IPS-18c (cell line): ENCODE results near the gene CEP112.

ENCODE experiments used
- H3K4me3 ChIP-seq: 2 replicates; pipeline ENCODE4 v1.7.0; 2013; ENCODE audit warnings: low read depth, mild to moderate bottlenecking, low read length, moderate library complexity; ENCODE audit not compliant: insufficient read depth
- H3K9me3 ChIP-seq: one replicate; pipeline ENCODE4 v1.6.1; 2013; ENCODE audit warnings: mild to moderate bottlenecking, low read length, moderate library complexity; ENCODE audit not compliant: control insufficient read depth, insufficient read depth

Gene CEP112

GRCh38 chr17:65987988-65988387 is 203.9 kb downstream of the CEP112 start:
- Histone ChIP-seq H3K4me3 (no peak overlapping the region), H3K9me3 (no peaks in the 10 kb centered on the region)

GRCh38 chr17:65985571-65985970 is 206.4 kb downstream of the CEP112 start:
- Histone ChIP-seq H3K4me3 (no peak overlapping the region), H3K9me3 (no peaks in the 10 kb centered on the region)

GRCh38 chr17:65984299-65984698 is 207.6 kb downstream of the CEP112 start:
- Histone ChIP-seq H3K9me3 (no peaks in the 10 kb centered on the region), H3K4me3 (no peak overlapping the region)

DNA sequence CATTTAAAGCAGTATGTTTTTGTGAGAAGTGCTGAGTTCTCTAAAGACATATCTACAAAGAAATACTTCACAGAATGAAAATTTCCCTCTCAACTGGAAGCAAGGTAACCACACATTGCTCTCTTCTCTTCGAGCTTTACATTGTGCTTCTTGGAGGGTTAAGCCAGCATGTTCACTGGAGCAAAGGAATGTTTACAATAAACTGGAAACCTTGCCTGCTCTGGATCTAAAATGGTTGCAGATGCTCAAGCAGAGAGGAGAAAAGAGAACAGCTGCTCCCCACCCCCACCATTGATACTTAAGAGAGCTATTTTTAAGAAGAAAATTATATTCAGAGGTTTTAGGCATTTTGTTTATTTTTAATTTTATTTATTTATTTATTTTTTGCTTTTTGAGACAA is 213.1 kb downstream of the CEP112 start:
- Histone ChIP-seq H3K9me3 (no peaks in the 10 kb centered on the region), H3K4me3 (no peak overlapping the region)

DNA sequence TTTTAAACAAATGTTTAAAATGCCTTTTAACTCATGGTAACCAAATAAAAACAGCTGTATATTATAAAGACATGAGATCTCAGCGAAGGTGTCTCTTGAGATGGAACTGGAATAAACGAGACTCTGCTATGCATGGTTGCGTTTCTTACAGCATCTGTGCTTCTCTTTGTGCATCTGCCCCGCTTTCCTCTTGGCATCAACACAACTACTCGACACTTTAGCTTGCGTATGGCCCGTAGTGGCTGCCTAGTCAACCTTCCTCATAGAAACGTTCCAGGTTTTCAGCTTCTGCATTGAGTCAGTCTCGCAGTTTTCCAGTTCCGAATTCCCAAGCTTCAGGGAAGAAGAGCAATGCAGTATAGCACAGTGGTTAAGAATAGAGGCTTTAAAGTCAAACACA is 214.9 kb downstream of the CEP112 start:
- Histone ChIP-seq H3K9me3 (no peaks in the 10 kb centered on the region), H3K4me3 (no peak overlapping the region)

GRCh38 chr17:65975878-65976277 is 216.1 kb downstream of the CEP112 start:
- H3K9me3 ChIP-seq, result no peaks in the 10 kb centered on the region
- no peak overlapping the region for H3K4me3 ChIP-seq

DNA sequence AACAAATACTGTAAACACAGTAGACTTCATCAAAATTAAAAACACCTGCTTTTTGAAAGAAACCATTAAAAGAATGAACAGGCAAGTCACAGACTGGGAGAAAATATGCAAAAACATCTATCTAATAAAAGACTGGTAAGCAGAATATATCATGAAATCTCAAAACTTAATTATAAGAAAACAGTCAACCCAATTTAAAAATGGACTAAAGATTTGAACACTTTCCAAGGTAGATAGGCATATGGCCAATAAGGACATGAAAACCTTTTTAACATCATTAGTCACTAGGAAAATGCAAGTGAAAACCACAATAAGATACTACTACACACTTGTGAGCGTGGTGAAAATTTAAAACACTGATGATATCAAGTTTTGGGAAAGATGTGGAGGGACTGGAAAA is 218.7 kb downstream of the CEP112 start:
- H3K4me3 ChIP-seq, result no peak overlapping the region
- H3K9me3 ChIP-seq, result no peaks in the 10 kb centered on the region

DNA sequence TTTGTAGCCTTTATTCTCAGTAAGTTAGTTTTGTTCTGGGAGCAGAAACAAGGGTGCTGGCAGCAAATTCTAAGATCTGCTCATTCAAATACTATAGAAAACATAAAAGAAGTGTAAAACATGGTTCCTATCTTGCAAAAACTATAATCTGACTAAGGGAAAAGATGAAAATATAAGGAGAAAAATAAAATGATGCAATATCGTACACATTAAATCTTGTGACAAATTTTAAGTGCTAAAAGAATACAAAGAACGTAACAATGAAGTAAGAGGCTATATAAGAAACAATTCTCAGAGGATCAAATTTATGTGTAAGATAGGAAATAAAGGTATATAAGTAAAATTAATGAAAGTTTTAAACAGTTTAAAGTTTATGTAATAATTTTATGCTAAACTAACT is 224.6 kb downstream of the CEP112 start:
- peaks cover 2% of the 10 kb centered on the region for H3K9me3 ChIP-seq

DNA sequence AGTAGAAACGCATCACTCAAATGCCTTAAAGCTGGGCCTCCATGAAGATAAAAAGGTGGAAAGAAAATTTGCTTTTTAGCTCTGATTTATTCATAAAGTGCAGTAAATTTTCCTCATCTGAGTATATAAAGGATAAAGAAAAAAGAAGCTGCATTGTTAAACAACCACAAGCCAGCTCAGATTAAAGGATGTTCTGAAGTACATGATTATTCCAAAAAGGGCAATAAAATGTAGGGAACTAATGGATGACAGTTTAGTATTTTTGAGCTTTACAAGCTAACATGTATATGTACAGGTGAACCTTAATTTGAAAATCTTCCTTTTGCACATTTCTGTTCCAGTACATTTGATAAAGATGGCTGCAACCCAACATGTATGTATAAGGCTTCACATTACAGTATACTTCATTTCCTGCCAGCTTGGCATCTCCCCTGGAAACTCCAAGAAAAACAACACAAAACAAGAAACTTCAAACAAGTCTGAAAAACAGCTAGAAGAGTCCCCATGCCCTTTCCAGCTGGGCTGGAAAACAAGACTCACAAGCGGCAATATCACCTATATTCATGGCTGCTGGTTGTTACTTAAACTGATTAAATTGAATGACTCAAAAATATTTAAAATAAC is 225.7 kb downstream of the CEP112 start:
- H3K9me3 ChIP-seq, result peaks cover 2% of the 10 kb centered on the region

More for the DNA sequence above, 224.6 kb downstream of the CEP112 start:
- H3K4me3 ChIP-seq, result no peak overlapping the region

DNA sequence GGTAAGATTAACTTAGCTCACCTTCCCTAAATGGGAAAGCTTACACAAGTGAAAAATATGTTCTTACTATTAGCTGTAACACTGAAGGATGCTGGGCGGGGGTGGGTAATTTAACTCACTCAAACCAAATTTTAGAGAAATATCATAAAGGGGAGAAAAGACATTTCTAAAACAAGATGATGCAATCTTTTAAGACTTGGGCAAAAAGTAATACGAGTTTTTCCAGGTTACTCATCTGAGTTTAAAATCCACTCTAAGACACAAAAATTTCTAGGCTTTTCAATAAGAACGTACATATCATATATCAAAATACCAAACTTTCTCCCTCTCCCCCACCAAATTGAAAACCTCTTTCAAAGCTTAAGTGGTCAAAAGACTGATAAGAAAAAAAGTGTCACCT is 228.8 kb downstream of the CEP112 start:
- peaks cover 2% of the 10 kb centered on the region for H3K9me3 ChIP-seq
- no peak overlapping the region for H3K4me3 ChIP-seq

More for the DNA sequence above, 225.7 kb downstream of the CEP112 start:
- H3K4me3 ChIP-seq, result no peak overlapping the region

DNA sequence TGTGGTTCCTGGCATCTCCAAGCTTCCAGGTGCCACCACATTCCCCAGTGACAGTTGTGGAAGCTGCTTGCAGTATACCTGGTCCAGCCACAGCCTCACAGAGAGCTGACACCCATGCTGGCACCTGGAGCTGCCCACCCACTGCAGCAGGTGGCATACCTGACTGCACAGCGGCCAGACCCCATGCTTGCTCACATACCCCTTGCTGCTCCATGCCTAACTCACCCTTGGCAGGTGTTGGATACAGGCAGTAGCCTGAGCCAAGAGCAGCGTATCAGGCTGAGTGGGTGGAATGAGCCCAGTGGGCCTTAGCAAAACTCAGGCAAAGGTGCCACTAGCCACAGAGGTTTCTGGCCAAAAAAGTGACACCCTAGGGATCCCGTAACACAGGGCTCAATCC is 232.3 kb downstream of the CEP112 start:
- no peak overlapping the region for H3K4me3 ChIP-seq
- peaks cover 2% of the 10 kb centered on the region for H3K9me3 ChIP-seq

DNA sequence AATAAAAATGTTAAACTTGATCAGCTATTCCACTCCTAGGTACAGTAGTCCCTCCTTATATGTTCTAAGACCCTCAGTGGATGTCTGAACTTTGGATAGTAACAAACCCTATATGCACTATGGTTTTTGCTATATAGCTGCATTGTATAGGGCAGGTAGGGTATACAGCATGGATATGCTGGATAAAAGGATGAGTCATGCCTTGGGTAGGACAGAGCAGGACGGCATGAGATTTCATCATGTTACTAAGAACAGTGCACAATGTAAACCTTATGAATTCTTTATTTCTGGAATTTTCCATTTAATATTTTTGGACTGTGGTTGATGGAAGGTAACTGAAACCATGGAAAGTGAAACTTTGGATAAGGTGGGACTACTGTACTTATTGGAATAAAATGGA is 235.1 kb downstream of the CEP112 start:
- Histone ChIP-seq H3K4me3 (no peak overlapping the region), H3K9me3 (no peaks in the 10 kb centered on the region)

DNA sequence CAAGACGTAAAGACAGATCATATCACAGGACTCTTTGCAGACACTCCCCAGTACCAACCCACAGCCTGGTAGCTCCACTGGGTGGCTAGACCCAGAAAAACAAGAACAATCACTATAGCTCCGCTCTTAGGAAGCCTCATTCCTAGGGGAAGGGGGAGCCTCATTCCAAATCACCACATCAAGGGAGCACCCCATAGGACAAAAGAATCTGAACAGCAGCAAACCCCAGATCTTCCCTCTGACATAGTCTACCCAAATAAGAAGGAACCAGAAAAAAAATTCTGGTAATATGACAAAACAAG is 237.8 kb downstream of the CEP112 start:
- Histone ChIP-seq H3K4me3 (no peak overlapping the region), H3K9me3 (no peaks in the 10 kb centered on the region)

- Histone ChIP-seq H3K4me3 (no peak overlapping the region), H3K9me3 (no peaks in the 10 kb centered on the region)
These were observed 238.4 kb downstream of the CEP112 start for GRCh38 chr17:65953316-65954147.

- Histone ChIP-seq H3K4me3 (no peak overlapping the region), H3K9me3 (no peaks in the 10 kb centered on the region)
These were observed 239.3 kb downstream of the CEP112 start for GRCh38 chr17:65952586-65952985.

DNA sequence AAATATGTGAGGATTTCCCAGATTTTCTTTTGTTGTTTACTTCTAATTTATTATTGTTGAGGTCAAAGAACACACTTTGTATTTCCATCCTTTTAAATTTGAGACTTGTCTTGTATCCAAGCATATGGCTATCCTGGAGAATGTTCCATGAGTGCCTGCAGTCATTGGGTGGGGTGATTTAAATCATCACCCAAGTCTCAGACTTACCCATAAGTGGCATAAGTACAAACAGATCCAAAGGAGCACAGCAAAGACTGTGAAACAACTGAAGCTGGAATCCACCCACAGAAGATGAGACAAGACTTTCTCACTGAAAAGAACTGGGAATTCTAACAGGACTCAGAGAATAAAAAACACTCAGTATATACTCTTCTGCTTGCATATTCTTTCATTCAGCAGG is 239.9 kb downstream of the CEP112 start:
- Histone ChIP-seq H3K9me3 (no peaks in the 10 kb centered on the region), H3K4me3 (no peak overlapping the region)

GRCh38 chr17:65947831-65948230 is 244.1 kb downstream of the CEP112 start:
- Histone ChIP-seq H3K4me3 (no peak overlapping the region), H3K9me3 (no peaks in the 10 kb centered on the region)

- Histone ChIP-seq H3K9me3 (no peaks in the 10 kb centered on the region), H3K4me3 (no peak overlapping the region)
These were observed 249.3 kb downstream of the CEP112 start for GRCh38 chr17:65942592-65942991.
